Heart left ventricle (tissue), 13 donors: ENCODE results near the gene SMO.

Experiments
- POLR2A ChIP-seq, 2 donors: fragments of 450-650 bp; IDR thresholded peaks; one replicate each; pipeline ENCODE4 v1.6.1; 2017; ENCODE audit warnings: antibody characterized with exemption in 2 of 2, mild to moderate bottlenecking in 2 of 2, moderate library complexity in 2 of 2
- TF ChIP-seq, protein P1 (sequence below), 12 donors: fragments of 200-600 bp; sonication (generic) in 4 of 12; IDR thresholded peaks; one replicate each; pipeline versions ENCODE4 v1.5.0 to v1.8.0; 2018 to 2022; ENCODE audit warnings: antibody characterized with exemption in 12 of 12, mild to moderate bottlenecking in 5 of 12
- donor health status: ischemic (EF 13 %, LVEDD 7.1; RV severe dilation, severe dysfunction).
- donor health status: DM: no; HTN: yes; CAD: no.
- donor health status: DM: no; HTN: no; CAD: no.
- donor health status: ischemic (EF 25% LVEDD 6.9; RV normal size, moderate dysfunction).
- donor health status: ischemic (EF 25% LVEDD 5.7; RV mildly dilated, moderate dysfunction).
- donor health status: ischemic (EF 35%, LVEDD 5.7; RV mildly dilated, moderate dysfunction).
- donor health status: nonischemic (EF 11% LVEDD 7.7; RV severe dilation, severe dysfunction).
- donor health status: DM: yes; HTN: yes; CAD: no.
- donor health status: PGD.
- donor health status: ischemic (EF 29% LVEDD 5.4; RV normal size, mild dysfunction).
- donor health status: nonischemic (EF 23%, LVEDD 6.1; RV moderate dilation, normal function).

DNA sequence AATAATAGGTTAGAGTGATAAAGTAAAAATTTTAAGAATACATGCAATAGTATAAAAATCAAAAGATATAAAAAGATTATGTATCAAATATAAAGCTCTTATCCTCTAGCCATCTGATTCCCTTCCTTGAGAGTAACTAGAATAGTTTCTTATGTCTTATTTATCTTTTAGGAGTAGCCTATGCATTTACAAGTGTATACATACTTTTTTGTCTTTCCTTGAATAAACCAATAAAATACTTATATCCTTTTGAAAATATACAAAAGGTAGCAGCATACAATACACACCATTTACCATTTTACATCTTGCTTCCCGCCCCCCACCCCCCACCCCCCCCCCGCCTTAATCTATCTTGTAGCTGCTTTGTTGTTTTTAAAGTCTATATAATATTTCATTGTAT lies 67.8 kb downstream of the SMO start:
- TF ChIP-seq, protein P1, sequence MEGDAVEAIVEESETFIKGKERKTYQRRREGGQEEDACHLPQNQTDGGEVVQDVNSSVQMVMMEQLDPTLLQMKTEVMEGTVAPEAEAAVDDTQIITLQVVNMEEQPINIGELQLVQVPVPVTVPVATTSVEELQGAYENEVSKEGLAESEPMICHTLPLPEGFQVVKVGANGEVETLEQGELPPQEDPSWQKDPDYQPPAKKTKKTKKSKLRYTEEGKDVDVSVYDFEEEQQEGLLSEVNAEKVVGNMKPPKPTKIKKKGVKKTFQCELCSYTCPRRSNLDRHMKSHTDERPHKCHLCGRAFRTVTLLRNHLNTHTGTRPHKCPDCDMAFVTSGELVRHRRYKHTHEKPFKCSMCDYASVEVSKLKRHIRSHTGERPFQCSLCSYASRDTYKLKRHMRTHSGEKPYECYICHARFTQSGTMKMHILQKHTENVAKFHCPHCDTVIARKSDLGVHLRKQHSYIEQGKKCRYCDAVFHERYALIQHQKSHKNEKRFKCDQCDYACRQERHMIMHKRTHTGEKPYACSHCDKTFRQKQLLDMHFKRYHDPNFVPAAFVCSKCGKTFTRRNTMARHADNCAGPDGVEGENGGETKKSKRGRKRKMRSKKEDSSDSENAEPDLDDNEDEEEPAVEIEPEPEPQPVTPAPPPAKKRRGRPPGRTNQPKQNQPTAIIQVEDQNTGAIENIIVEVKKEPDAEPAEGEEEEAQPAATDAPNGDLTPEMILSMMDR (IDR thresholded peaks at IDR 0.05): no peak
- TF ChIP-seq POLR2A (IDR thresholded peaks at IDR 0.05): no peak
